IMR-90 (cell line): ENCODE data around the gene STAT3. TPM values are rescaled to one million over a fixed set of nuclear protein-coding genes. Genes with fewer than 3 reads are reported as not detected.

ENCODE experiments used
- ATAC-seq: fragments of 200-7000 bp; cut with Tn5 transposase; 2 replicates; pipeline ENCODE4 v1.9.1; 2020; ENCODE audit warnings: low read depth, mild to moderate bottlenecking, moderate library complexity
- BruUV-seq: library from RNA; stranded (reverse); fragments of 400-500 nt; replicated peaks from 2 replicates; lab custom pipeline; 2021; lab: Mats Ljungman, UMichigan
- CTCF ChIA-PET: fragments of 300-600 bp; formaldehyde crosslinking; extraction: SDS; loops from one replicate; lab custom pipeline; 2021; ENCODE audit warnings: antibody characterized with exemption; lab: Yijun Ruan, JAX
- POLR2A ChIA-PET: fragments of 300-600 bp; sonication (Branson Sonifier 250); formaldehyde crosslinking; loops from one replicate; lab custom pipeline; 2022; ENCODE audit warnings: antibody characterized with exemption; ENCODE audit not compliant: unreplicated experiment; lab: Charles Lee
- DNase-seq: peaks from one replicate; pipeline ENCODE4 v3.0.0; 2013
- H2AFZ ChIP-seq: replicated peaks from 2 replicates; pipeline ENCODE3; 2013; ENCODE audit warnings: low read length, mild to moderate bottlenecking; ENCODE audit not compliant: poor library complexity
- H2AK5ac ChIP-seq: 2 replicates; pipeline ENCODE4 v1.6.1; 2013; ENCODE audit warnings: low read depth, low read length, inconsistent platforms
- H2AK9ac ChIP-seq: replicated peaks from 2 replicates; pipeline ENCODE3; 2013; ENCODE audit warnings: mild to moderate bottlenecking, low read depth, low read length, moderate library complexity; ENCODE audit not compliant: poor library complexity
- H2BK120ac ChIP-seq: 2 replicates; pipeline ENCODE4 v1.6.1; 2013; ENCODE audit warnings: low read depth, low read length, inconsistent platforms
- H2BK15ac ChIP-seq: 3 replicates; pipeline ENCODE4 v1.6.1; 2013; ENCODE audit warnings: low read depth, low read length, inconsistent platforms
- H2BK20ac ChIP-seq: 2 replicates; pipeline ENCODE4 v1.6.1; 2013; ENCODE audit warnings: low read depth, mild to moderate bottlenecking, inconsistent platforms, low read length, moderate library complexity
- H2BK5ac ChIP-seq: 2 replicates; pipeline ENCODE4 v1.6.1; 2013; ENCODE audit warnings: mild to moderate bottlenecking, low read depth, low read length, inconsistent platforms; ENCODE audit not compliant: poor library complexity, severe bottlenecking
- H3K14ac ChIP-seq: replicated peaks from 2 replicates; pipeline ENCODE4 v1.6.1; 2013; ENCODE audit warnings: low read depth, low read length, inconsistent platforms
- H3K18ac ChIP-seq: 2 replicates; pipeline ENCODE4 v1.6.1; 2013; ENCODE audit warnings: low read depth, low read length, control low read depth
- H3K23ac ChIP-seq: 2 replicates; pipeline ENCODE4 v1.6.1; 2013; ENCODE audit warnings: low read depth, low read length, inconsistent platforms
- H3K27ac ChIP-seq: 2 replicates; pipeline ENCODE4 v1.5.1; 2013; ENCODE audit warnings: mild to moderate bottlenecking, control low read depth, low read length; ENCODE audit not compliant: insufficient read depth
- H3K27me3 ChIP-seq: 2 replicates; pipeline ENCODE4 v1.6.1; 2013; ENCODE audit warnings: low read length; ENCODE audit not compliant: control insufficient read depth, insufficient read depth
- H3K36me3 ChIP-seq: 2 replicates; pipeline ENCODE4 v1.6.1; 2013; ENCODE audit warnings: low read length, mixed read lengths; ENCODE audit not compliant: control insufficient read depth, insufficient read depth
- H3K4ac ChIP-seq: 2 replicates; pipeline ENCODE4 v1.6.1; 2013; ENCODE audit warnings: low read depth, low read length, inconsistent platforms
- H3K4me1 ChIP-seq: 2 replicates; pipeline ENCODE4 v1.6.1; 2013; ENCODE audit warnings: low read length, mixed read lengths; ENCODE audit not compliant: control insufficient read depth, insufficient read depth
- H3K4me2 ChIP-seq: 2 replicates; pipeline ENCODE4 v1.6.1; 2013; ENCODE audit warnings: low read depth, mild to moderate bottlenecking, control low read depth, low read length, moderate library complexity
- H3K4me3 ChIP-seq: 2 replicates; pipeline ENCODE4 v1.5.1; 2013; ENCODE audit warnings: low read depth, mild to moderate bottlenecking, control low read depth, low read length, moderate library complexity; ENCODE audit not compliant: insufficient read depth
- H3K56ac ChIP-seq: 2 replicates; pipeline ENCODE4 v1.6.1; 2013; ENCODE audit warnings: low read length, inconsistent platforms; ENCODE audit not compliant: insufficient read depth; ENCODE audit errors: extremely low read depth
- H3K79me1 ChIP-seq, 2 experiments: 2 replicates each; pipeline ENCODE4 v1.6.1; 2013; ENCODE audit warnings: low read length in 2 of 2, inconsistent platforms in 1 of 2, low read depth in 1 of 2
- H3K9ac ChIP-seq: 2 replicates; pipeline ENCODE4 v1.6.1; 2013; ENCODE audit warnings: low read depth, low read length, control low read depth
- H3K9me1 ChIP-seq: 2 replicates; pipeline ENCODE4 v1.6.1; 2013; ENCODE audit warnings: low read length, inconsistent platforms; ENCODE audit not compliant: insufficient read depth
- H3K9me3 ChIP-seq: 2 replicates; pipeline ENCODE4 v1.6.1; 2013; ENCODE audit warnings: low read length; ENCODE audit not compliant: control insufficient read depth, insufficient read depth
- H4K20me1 ChIP-seq: 2 replicates; pipeline ENCODE4 v1.6.1; 2013; ENCODE audit warnings: low read length, inconsistent platforms; ENCODE audit not compliant: insufficient read depth
- H4K5ac ChIP-seq: 2 replicates; pipeline ENCODE4 v1.6.1; 2013; ENCODE audit warnings: mild to moderate bottlenecking, low read depth, low read length, control low read depth
- H4K8ac ChIP-seq, 2 experiments: 2 replicates each; pipeline ENCODE4 v1.6.1; 2013; ENCODE audit warnings: low read depth in 2 of 2, low read length in 2 of 2, control low read depth in 1 of 2, inconsistent platforms in 1 of 2
- H4K91ac ChIP-seq: 2 replicates; pipeline ENCODE4 v1.6.1; 2013; ENCODE audit warnings: low read depth, low read length, inconsistent platforms; ENCODE audit not compliant: insufficient read depth
- BHLHE40 ChIP-seq: fragments of 150-350 bp; IDR thresholded peaks from 2 replicates; pipeline ENCODE4 v1.6.1; 2016; ENCODE audit warnings: mild to moderate bottlenecking, low read depth, low read length
- CEBPB ChIP-seq: IDR thresholded peaks from 2 replicates; pipeline ENCODE4 v1.6.1; 2012; ENCODE audit warnings: low read depth, low read length, improper control_type of control experiment
- CHD1 ChIP-seq: IDR thresholded peaks from 2 replicates; pipeline ENCODE4 v1.6.1; 2012; ENCODE audit warnings: low read depth, low read length, improper control_type of control experiment
- CTCF ChIP-seq: conservative IDR thresholded peaks from 2 replicates; pipeline ENCODE4 v1.5.1; 2012; ENCODE audit warnings: mild to moderate bottlenecking, low read depth, low read length, improper control_type of control experiment
- ELK1 ChIP-seq: fragments of 150-350 bp; IDR thresholded peaks from 2 replicates; pipeline ENCODE4 v1.6.1; 2016; ENCODE audit warnings: low read depth, mild to moderate bottlenecking, low read length, moderate library complexity, borderline replicate concordance
- FOS ChIP-seq: fragments of 150-350 bp; IDR thresholded peaks from 2 replicates; pipeline ENCODE4 v1.6.1; 2016; ENCODE audit warnings: low read depth, low read length
- MAFK ChIP-seq: IDR thresholded peaks from 2 replicates; pipeline ENCODE4 v1.6.1; 2012; ENCODE audit warnings: low read depth, low read length, improper control_type of control experiment
- MAZ ChIP-seq: IDR thresholded peaks from 2 replicates; pipeline ENCODE4 v1.6.1; 2012; ENCODE audit warnings: low read depth, mild to moderate bottlenecking, low read length, improper control_type of control experiment, moderate library complexity, borderline replicate concordance
- MXI1 ChIP-seq: IDR thresholded peaks from 2 replicates; pipeline ENCODE4 v1.6.1; 2012; ENCODE audit warnings: low read depth, mild to moderate bottlenecking, low read length, moderate library complexity, borderline replicate concordance
- NFE2L2 ChIP-seq: fragments of 150-350 bp; IDR thresholded peaks from 2 replicates; pipeline ENCODE4 v1.6.1; 2016; ENCODE audit warnings: low read depth, mild to moderate bottlenecking, low read length
- POLR2A ChIP-seq: IDR thresholded peaks from 2 replicates; pipeline ENCODE4 v1.6.1; 2012; ENCODE audit warnings: mild to moderate bottlenecking, low read depth, low read length
- RAD21 ChIP-seq: IDR thresholded peaks from 2 replicates; pipeline ENCODE4 v1.6.1; 2012; ENCODE audit warnings: low read length, improper control_type of control experiment
- RCOR1 ChIP-seq: IDR thresholded peaks from 2 replicates; pipeline ENCODE4 v1.6.1; 2012; ENCODE audit warnings: mild to moderate bottlenecking, low read length, improper control_type of control experiment; ENCODE audit not compliant: insufficient replicate concordance
- RFX5 ChIP-seq: IDR thresholded peaks from 2 replicates; pipeline ENCODE4 v1.8.0; 2012; ENCODE audit warnings: low read depth, mild to moderate bottlenecking, low read length, moderate library complexity
- USF2 ChIP-seq: fragments of 150-350 bp; IDR thresholded peaks from 2 replicates; pipeline ENCODE4 v1.6.1; 2017; ENCODE audit warnings: mild to moderate bottlenecking, antibody characterized with exemption, low read length, low read depth
- WGBS, 2 experiments: methylation state at CpG; one replicate each; pipeline versions ENCODE4 v1.1.5 to v1.1.7; 2013; ENCODE audit warnings: missing lambda C conversion rate in 2 of 2; ENCODE audit not compliant: insufficient read length in 1 of 2; ENCODE audit errors: extremely low coverage in 2 of 2; 5-methylcytosine and 5-hydroxymethylcytosine counted together
- dilution Hi-C: fragments of 300-500 bp; cut with HindIII; formaldehyde crosslinking; loops from one replicate; pipeline ENCODE4 v1.14.3; 2018; ENCODE audit warnings: low sequenced_read_pairs; ENCODE audit not compliant: unreplicated experiment
- in situ Hi-C: fragments of 300-500 bp; cut with MboI; formaldehyde crosslinking; loops from 3 replicates; pipeline ENCODE4 v1.14.3; 2019; ENCODE audit warnings: low sequenced_read_pairs, inconsistent platforms, mixed read lengths
- intact Hi-C: fragments of 100-400 bp; cut with micrococcal nuclease; formaldehyde crosslinking; loops from 2 replicates; pipeline ENCODE4 v1.10.0; 2022
- polyA plus RNA-seq, 3 experiments: library from polyadenylated mRNA; depleted of rRNA; stranded (reverse); fragments of >200 nt; gene quantifications; 2 replicates each; pipeline ENCODE4 v1.2.3, GENCODE V29; 2012; ENCODE audit warnings: low replicate concordance in 1 of 3
- total RNA-seq: library from RNA; depleted of rRNA; stranded (reverse); fragments of >200 nt; gene quantifications from 2 replicates; pipeline ENCODE4 v1.2.3, GENCODE V29; 2012

The STAT3 gene
- total and polyA plus RNA-seq, 2 of the 4 experiments (the other 2 are of a cell fraction), result 47.2 to 66.3 TPM

GRCh38 chr17:42304187-42305030 lies 83.8 kb downstream of the STAT3 start:
- no peak overlapping the region for H2BK120ac ChIP-seq
- no peak overlapping the region for H3K4me3 ChIP-seq
- ChIA-PET POLR2A (no interaction called here), CTCF (no interaction called here)
- no peak overlapping the region for H2AK5ac ChIP-seq
- H3K56ac ChIP-seq, result no peak overlapping the region
- H2BK20ac ChIP-seq, result no peak overlapping the region
- intact Hi-C loops (no loop called here), dilution Hi-C loops (no loop called here), in situ Hi-C loops (no loop called here)
- H4K20me1 ChIP-seq, result no peaks in the 10 kb centered on the region
- no peak overlapping the region for H3K18ac ChIP-seq
- no peaks in the 10 kb centered on the region for H3K9me3 ChIP-seq
- no peak overlapping the region for H2AK9ac ChIP-seq
- no peaks in the 10 kb centered on the region for H3K9me1 ChIP-seq
- no peak overlapping the region for H4K91ac ChIP-seq
- H2BK5ac ChIP-seq, result no peak overlapping the region
- H3K36me3 ChIP-seq, result peaks cover 10% of the 10 kb centered on the region
- H3K4me2 ChIP-seq, result no peak overlapping the region
- WGBS, 2 experiments, result 78% methylated on average over 4 of the region's 16 CpGs; no CpG with 5 or more reads in 1 of the 2 experiments
- H3K14ac ChIP-seq, result no peak overlapping the region
- H3K9ac ChIP-seq, result no peak overlapping the region
- no peak overlapping the region for H3K4ac ChIP-seq
- no peak overlapping the region for H3K27ac ChIP-seq
- DNase-seq, result no peak
- no peaks in the 10 kb centered on the region for H3K27me3 ChIP-seq
- no peak overlapping the region for H3K23ac ChIP-seq
- H2AFZ ChIP-seq, result no peak overlapping the region
- H4K5ac ChIP-seq, result no peak overlapping the region
- no peaks in the 10 kb centered on the region for H3K4me1 ChIP-seq
- no peak overlapping the region for H4K8ac ChIP-seq
- BruUV-seq, result no TSS peak
- no peak for ATAC-seq
- no peaks in the 10 kb centered on the region for H3K79me1 ChIP-seq
- H2BK15ac ChIP-seq, result no peak overlapping the region
- TF ChIP-seq CHD1 (no peak), BHLHE40 (no peak), MXI1 (no peak), POLR2A (no peak), RAD21 (no peak), MAFK (no peak), MAZ (no peak), CTCF (no peak), CEBPB (no peak), FOS (no peak), NFE2L2 (no peak), ELK1 (no peak), RCOR1 (no peak), USF2 (no peak), RFX5 (no peak)
